H1 (cell line): ENCODE data around the gene TSC22D3. TPM values are rescaled to one million over a fixed set of nuclear protein-coding genes. Genes with fewer than 3 reads are reported as not detected.

ENCODE experiments used
- RFX5 ChIP-seq: IDR thresholded peaks from 2 replicates; pipeline ENCODE4 v1.6.1; 2011; ENCODE audit warnings: low read depth, low read length, improper control_type of control experiment, borderline replicate concordance
- TAF1 ChIP-seq: IDR thresholded peaks from 2 replicates; pipeline ENCODE4 v1.6.1; 2011; ENCODE audit warnings: mild to moderate bottlenecking, low read depth, low read length
- USF2 ChIP-seq: IDR thresholded peaks from 2 replicates; pipeline ENCODE4 v1.6.1; 2011; ENCODE audit warnings: low read length, improper control_type of control experiment
- polyA plus RNA-seq, 7 experiments: library from polyadenylated mRNA; depleted of rRNA in 3 of 7; stranded (reverse) in 5 of 7; unstranded in 2 of 7; fragments of >200 nt in 5 of 7; fragments of 200-250 nt in 2 of 7; gene quantifications; 1 replicate in 5 of 7; 2 replicates in 1 of 7; 4 replicates in 1 of 7; pipeline versions ENCODE4 v1.2.1 to v1.2.3, GENCODE V29; 2011 to 2013; ENCODE audit warnings: missing spikeins in 2 of 7, mixed read lengths in 2 of 7
- total RNA-seq: library from RNA; stranded (reverse); fragmentation: NEBNext Ultra II Directional; extraction: Animal tissue kit (Norgen Biotek cat#: 25700); gene quantifications from 2 replicates; pipeline ENCODE4 v1.2.1, GENCODE V29; 2021

The TSC22D3 gene
- total and polyA plus RNA-seq, 2 of the 8 experiments (the other 6 are each of a cell fraction or from before 2014, with no cell fraction given): 7.6 to 12.9 TPM

GRCh38 chrX:107713203-107713542 lies 62.4 kb downstream of the TSC22D3 start (continued):
- TF ChIP-seq USF2 (no peak), RFX5 (no peak), TAF1 (no peak)
